Fibroblast of mammary gland (primary cell): ENCODE results near the gene C2CD2.

Experiments used
- DNase-seq: peaks from one replicate; pipeline ENCODE4 v3.0.0-alpha.2; 2010; ENCODE audit warnings: low read depth
- H3K4me3 ChIP-seq: 2 replicates; pipeline ENCODE4 v1.5.1; 2011; ENCODE audit warnings: low read depth, mild to moderate bottlenecking, low read length, moderate library complexity; ENCODE audit not compliant: control insufficient read depth
- TF ChIP-seq, protein P1 (sequence below): conservative IDR thresholded peaks from 2 replicates; pipeline ENCODE4 v1.5.1; 2011; ENCODE audit warnings: low read depth, low read length, inconsistent platforms; ENCODE audit not compliant: control insufficient read depth, insufficient read depth

Gene C2CD2

GRCh38 chr21:41868062-41868710 is 85.6 kb downstream of the C2CD2 start:
- no peak overlapping the region for H3K4me3 ChIP-seq
- peak; percentile 86 for DNase-seq
- TF ChIP-seq, protein P1, sequence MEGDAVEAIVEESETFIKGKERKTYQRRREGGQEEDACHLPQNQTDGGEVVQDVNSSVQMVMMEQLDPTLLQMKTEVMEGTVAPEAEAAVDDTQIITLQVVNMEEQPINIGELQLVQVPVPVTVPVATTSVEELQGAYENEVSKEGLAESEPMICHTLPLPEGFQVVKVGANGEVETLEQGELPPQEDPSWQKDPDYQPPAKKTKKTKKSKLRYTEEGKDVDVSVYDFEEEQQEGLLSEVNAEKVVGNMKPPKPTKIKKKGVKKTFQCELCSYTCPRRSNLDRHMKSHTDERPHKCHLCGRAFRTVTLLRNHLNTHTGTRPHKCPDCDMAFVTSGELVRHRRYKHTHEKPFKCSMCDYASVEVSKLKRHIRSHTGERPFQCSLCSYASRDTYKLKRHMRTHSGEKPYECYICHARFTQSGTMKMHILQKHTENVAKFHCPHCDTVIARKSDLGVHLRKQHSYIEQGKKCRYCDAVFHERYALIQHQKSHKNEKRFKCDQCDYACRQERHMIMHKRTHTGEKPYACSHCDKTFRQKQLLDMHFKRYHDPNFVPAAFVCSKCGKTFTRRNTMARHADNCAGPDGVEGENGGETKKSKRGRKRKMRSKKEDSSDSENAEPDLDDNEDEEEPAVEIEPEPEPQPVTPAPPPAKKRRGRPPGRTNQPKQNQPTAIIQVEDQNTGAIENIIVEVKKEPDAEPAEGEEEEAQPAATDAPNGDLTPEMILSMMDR = no peak

GRCh38 chr21:41867313-41867712 is 86.5 kb downstream of the C2CD2 start:
- DNase-seq = no peak
- TF ChIP-seq, protein P1 = no peak
- no peak overlapping the region for H3K4me3 ChIP-seq

DNA sequence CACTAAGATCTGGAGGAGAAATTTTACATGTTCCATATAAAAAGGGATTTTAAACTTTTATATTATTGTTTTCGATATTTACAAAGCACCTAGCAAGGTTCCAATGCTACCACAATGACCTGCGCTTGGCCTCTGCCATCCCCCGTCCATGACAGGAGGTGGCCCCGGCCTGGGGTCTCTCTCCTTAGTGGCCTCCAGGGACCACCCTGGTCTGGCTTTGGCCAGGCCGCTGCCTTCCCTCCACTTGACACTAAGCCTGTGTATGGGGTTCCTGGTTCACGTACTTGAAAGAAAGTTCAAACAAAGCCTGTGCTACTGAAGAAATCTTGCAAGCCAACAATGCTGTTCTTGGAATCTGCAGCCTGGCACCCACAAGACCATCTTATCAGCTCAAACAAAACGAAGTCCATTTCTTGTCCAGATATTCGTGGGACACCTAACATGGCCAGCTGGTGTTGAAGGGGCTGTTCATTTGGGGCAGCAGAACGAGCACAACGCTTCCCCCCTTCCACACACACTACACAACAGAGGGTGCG is 87.5 kb downstream of the C2CD2 start:
- TF ChIP-seq, protein P1 = no peak
- no peak overlapping the region for H3K4me3 ChIP-seq
- DNase-seq = no peak

GRCh38 chr21:41865002-41865777 is 88.6 kb downstream of the C2CD2 start:
- TF ChIP-seq, protein P1 = no peak
- DNase-seq = no peak
- no peak overlapping the region for H3K4me3 ChIP-seq

- H3K4me3 ChIP-seq = no peak overlapping the region
- no peak for DNase-seq
- TF ChIP-seq, protein P1 = no peak
Observed at GRCh38 chr21:41864311-41865001, 89.4 kb downstream of the C2CD2 start.

DNA sequence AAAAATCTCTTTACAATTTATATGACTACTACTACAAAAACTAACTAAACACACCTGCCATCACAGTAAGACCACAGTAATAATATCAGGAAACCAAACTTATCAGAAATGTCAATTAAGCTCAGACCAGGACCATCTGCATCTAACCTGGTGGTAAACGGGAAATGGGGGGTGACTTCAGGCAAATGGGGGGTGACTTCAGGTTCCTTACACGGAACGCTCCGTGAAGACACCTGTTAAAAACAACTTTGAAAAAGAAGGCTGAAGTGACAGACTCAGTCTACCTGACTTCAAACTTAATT is 90.4 kb downstream of the C2CD2 start:
- DNase-seq = no peak

More for the DNA sequence above, 90.4 kb downstream of the C2CD2 start:
- H3K4me3 ChIP-seq = no peak overlapping the region
- TF ChIP-seq, protein P1 = no peak
